Duodenal mucosa (tissue), 2 donors: ENCODE data around the gene NAA60.

Experiments used
- H3K27ac ChIP-seq: one replicate; pipeline ENCODE4 v1.7.0; 2013; ENCODE audit warnings: low read depth, low read length
- H3K27me3 ChIP-seq, 2 donors: one replicate each; pipeline ENCODE4 v1.7.0; 2013; ENCODE audit warnings: low read length in 2 of 2, control low read depth in 1 of 2; ENCODE audit not compliant: insufficient read depth in 2 of 2, control insufficient read depth in 1 of 2
- H3K36me3 ChIP-seq, 2 donors: one replicate each; pipeline ENCODE4 v1.7.0; 2013; ENCODE audit warnings: low read length in 2 of 2, control low read depth in 1 of 2; ENCODE audit not compliant: insufficient read depth in 2 of 2, control insufficient read depth in 1 of 2
- H3K4me1 ChIP-seq, 2 donors: one replicate each; pipeline ENCODE4 v1.7.0; 2013; ENCODE audit warnings: low read length in 2 of 2, control low read depth in 1 of 2; ENCODE audit not compliant: insufficient read depth in 2 of 2, control insufficient read depth in 1 of 2
- H3K4me3 ChIP-seq, 2 donors: one replicate each; pipeline ENCODE4 v1.7.0; 2013; ENCODE audit warnings: low read length in 2 of 2, low read depth in 1 of 2
- H3K9ac ChIP-seq, 2 donors: one replicate each; pipeline ENCODE4 v1.7.0; 2013; ENCODE audit warnings: low read length in 2 of 2, low read depth in 1 of 2
- H3K9me3 ChIP-seq, 2 donors: one replicate each; pipeline ENCODE4 v1.7.0; 2013; ENCODE audit warnings: low read length in 2 of 2, control low read depth in 1 of 2; ENCODE audit not compliant: control insufficient read depth in 1 of 2

Gene NAA60

DNA sequence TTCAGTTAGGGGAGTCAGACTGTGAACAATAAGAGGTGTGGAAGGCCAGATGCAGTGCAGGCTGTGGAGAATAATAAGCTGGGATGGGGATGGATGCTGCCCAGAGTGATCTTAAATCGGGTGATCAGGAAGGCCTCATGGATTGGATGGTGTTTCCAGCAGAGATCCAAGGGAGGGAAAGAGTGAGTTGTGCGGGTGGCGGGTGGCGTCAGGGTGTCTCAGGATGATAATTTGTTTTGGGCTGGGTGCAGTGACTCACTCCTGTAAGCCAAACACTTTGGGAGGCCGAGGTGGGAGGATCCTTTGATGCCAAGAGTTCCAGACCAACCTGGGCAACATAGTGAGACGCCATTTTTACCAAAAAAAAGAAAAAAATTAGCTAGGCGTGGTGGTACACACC, 65.3 kb downstream of the NAA60 start:
- Histone ChIP-seq H3K9ac (no peak overlapping the region), H3K9me3 (no peaks in the 10 kb centered on the region), H3K27me3 (no peaks in the 10 kb centered on the region), H3K36me3 (peaks cover 10 to 33% of the 10 kb centered on the region in 2 donors), H3K4me1 (no peaks in the 10 kb centered on the region), H3K4me3 (no peak overlapping the region), H3K27ac (no peak overlapping the region)

- no peak overlapping the region for H3K27ac ChIP-seq
- peaks cover 18 to 41% of the 10 kb centered on the region in 2 donors for H3K36me3 ChIP-seq
These were observed 66.0 kb downstream of the NAA60 start for GRCh38 chr16:3509470-3509928.

GRCh38 chr16:3510416-3510815, 66.9 kb downstream of the NAA60 start:
- H3K9me3 ChIP-seq: no peaks in the 10 kb centered on the region
- no peaks in the 10 kb centered on the region for H3K4me1 ChIP-seq
- H3K36me3 ChIP-seq: peaks cover 21 to 43% of the 10 kb centered on the region in 2 donors
- no peak overlapping the region for H3K4me3 ChIP-seq
- H3K27me3 ChIP-seq: no peaks in the 10 kb centered on the region
- no peak overlapping the region for H3K27ac ChIP-seq
- no peak overlapping the region for H3K9ac ChIP-seq

More at GRCh38 chr16:3509470-3509928, 66.0 kb downstream of the NAA60 start:
- Histone ChIP-seq H3K9ac (no peak overlapping the region), H3K4me3 (no peak overlapping the region), H3K4me1 (no peaks in the 10 kb centered on the region), H3K27me3 (no peaks in the 10 kb centered on the region), H3K9me3 (no peaks in the 10 kb centered on the region)

- Histone ChIP-seq H3K9ac (no peak overlapping the region), H3K27ac (no peak overlapping the region), H3K4me1 (no peaks in the 10 kb centered on the region), H3K4me3 (no peak overlapping the region), H3K36me3 (peaks cover 21 to 51% of the 10 kb centered on the region in 2 donors), H3K9me3 (no peaks in the 10 kb centered on the region), H3K27me3 (no peaks in the 10 kb centered on the region)
These were observed 68.1 kb downstream of the NAA60 start for GRCh38 chr16:3511286-3512180.

DNA sequence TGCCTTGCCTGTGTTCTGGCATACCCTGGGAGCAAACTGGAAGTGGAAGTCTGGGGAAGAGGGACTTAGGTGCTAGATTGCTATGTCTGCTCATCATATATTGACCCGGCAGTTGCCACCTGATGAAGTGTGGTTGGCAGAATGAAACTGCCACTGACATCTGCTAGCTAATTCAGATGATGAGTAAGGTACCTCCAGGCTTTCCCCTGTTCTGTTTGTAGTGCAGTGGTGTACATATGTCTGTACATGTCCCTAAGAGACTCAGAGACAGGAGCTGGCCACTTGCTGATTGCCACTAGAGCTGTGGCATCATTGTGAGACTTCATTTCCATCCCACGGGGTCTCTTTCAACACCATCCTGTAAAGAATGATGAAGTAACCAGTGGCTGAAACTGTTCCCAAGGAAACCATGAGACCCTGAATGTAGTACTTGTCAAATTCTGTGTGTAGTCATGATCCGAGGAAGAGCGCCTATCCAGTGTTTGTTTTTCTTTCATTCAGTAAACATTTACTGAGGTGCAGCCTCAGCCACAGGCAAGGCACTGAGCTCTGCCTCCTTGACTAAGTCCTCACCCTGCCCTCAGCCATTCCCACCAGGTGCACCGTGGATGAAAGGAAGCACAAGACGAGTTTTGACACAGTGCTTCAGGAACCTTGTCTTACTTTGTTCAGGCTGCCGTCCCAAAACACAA, 70.6 kb downstream of the NAA60 start:
- Histone ChIP-seq H3K27ac (no peak overlapping the region), H3K9ac (no peak overlapping the region), H3K4me3 (no peak overlapping the region), H3K27me3 (no peaks in the 10 kb centered on the region), H3K36me3 (peaks cover 16 to 46% of the 10 kb centered on the region in 2 donors), H3K9me3 (no peaks in the 10 kb centered on the region), H3K4me1 (no peaks in the 10 kb centered on the region)

DNA sequence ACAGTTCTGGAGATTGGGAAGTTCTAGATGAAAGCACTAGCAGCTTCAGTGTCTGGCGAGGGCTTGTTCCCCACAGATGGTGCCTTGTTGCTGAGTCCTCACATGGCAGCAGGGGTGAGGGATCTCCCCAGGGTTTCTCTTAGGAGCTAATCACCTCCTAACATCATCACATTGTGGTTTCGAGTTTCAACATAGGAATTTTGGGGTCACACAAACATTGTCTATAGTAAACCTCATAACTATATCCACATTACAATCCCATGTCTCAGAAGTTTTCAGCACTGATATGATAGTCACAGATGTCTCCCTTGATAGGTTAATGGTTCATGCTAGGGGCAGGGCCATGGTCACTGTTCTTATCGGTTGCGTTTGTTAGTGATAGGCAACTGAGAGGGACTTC, 71.1 kb downstream of the NAA60 start:
- Histone ChIP-seq H3K9ac (no peak overlapping the region), H3K4me1 (no peaks in the 10 kb centered on the region), H3K27me3 (no peaks in the 10 kb centered on the region), H3K27ac (no peak overlapping the region), H3K9me3 (no peaks in the 10 kb centered on the region), H3K36me3 (peaks cover 12 to 52% of the 10 kb centered on the region in 2 donors), H3K4me3 (no peak overlapping the region)

DNA sequence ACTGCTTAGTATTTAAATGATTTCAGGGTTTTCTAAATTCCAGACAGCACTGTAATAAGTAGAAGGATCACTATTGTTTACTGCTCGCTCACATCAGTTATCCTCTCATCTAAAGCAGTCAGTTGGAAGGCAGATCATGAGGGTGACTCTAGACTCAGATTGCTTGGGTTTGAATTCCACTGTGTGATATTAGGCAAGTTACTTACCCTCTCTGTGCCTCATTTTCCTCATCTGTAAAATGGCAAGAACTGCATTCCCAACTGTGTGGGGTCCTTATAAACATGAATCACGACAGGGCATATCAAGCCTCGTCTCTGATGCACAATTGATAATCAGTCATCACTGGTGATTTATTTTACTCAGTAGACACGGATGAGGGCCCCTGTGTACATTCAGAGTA, 72.4 kb downstream of the NAA60 start:
- peaks cover 12 to 60% of the 10 kb centered on the region in 2 donors for H3K36me3 ChIP-seq
- no peaks in the 10 kb centered on the region for H3K27me3 ChIP-seq
- H3K27ac ChIP-seq: no peak overlapping the region
- no peaks in the 10 kb centered on the region for H3K9me3 ChIP-seq
- H3K9ac ChIP-seq: no peak overlapping the region
- no peak overlapping the region for H3K4me3 ChIP-seq
- H3K4me1 ChIP-seq: no peaks in the 10 kb centered on the region

- Histone ChIP-seq H3K9me3 (no peaks in the 10 kb centered on the region), H3K36me3 (peaks cover 12 to 49% of the 10 kb centered on the region in 2 donors), H3K4me1 (no peaks in the 10 kb centered on the region), H3K4me3 (no peak overlapping the region), H3K27me3 (no peaks in the 10 kb centered on the region), H3K27ac (no peak overlapping the region), H3K9ac (no peak overlapping the region)
These were observed 75.0 kb downstream of the NAA60 start for GRCh38 chr16:3518292-3518985.

GRCh38 chr16:3518986-3519348, 75.5 kb downstream of the NAA60 start:
- no peak overlapping the region for H3K9ac ChIP-seq
- no peak overlapping the region for H3K4me3 ChIP-seq
- H3K36me3 ChIP-seq: peaks cover 9 to 49% of the 10 kb centered on the region in 2 donors
- H3K4me1 ChIP-seq: no peaks in the 10 kb centered on the region
- H3K27ac ChIP-seq: no peak overlapping the region
- no peaks in the 10 kb centered on the region for H3K27me3 ChIP-seq
- no peaks in the 10 kb centered on the region for H3K9me3 ChIP-seq

- no peaks in the 10 kb centered on the region for H3K27me3 ChIP-seq
- H3K36me3 ChIP-seq: peaks cover 4 to 46% of the 10 kb centered on the region in 2 donors
- H3K4me3 ChIP-seq: no peak overlapping the region
- no peak overlapping the region for H3K27ac ChIP-seq
- H3K4me1 ChIP-seq: no peaks in the 10 kb centered on the region
- H3K9me3 ChIP-seq: no peaks in the 10 kb centered on the region
- no peak overlapping the region for H3K9ac ChIP-seq
These were observed 76.1 kb downstream of the NAA60 start for GRCh38 chr16:3519581-3519980.
